ENCODE results near the gene NOSIP.
A peak's percentile ranks its signal among the peaks of the same experiment; 100 is the strongest.

The NOSIP gene

DNA sequence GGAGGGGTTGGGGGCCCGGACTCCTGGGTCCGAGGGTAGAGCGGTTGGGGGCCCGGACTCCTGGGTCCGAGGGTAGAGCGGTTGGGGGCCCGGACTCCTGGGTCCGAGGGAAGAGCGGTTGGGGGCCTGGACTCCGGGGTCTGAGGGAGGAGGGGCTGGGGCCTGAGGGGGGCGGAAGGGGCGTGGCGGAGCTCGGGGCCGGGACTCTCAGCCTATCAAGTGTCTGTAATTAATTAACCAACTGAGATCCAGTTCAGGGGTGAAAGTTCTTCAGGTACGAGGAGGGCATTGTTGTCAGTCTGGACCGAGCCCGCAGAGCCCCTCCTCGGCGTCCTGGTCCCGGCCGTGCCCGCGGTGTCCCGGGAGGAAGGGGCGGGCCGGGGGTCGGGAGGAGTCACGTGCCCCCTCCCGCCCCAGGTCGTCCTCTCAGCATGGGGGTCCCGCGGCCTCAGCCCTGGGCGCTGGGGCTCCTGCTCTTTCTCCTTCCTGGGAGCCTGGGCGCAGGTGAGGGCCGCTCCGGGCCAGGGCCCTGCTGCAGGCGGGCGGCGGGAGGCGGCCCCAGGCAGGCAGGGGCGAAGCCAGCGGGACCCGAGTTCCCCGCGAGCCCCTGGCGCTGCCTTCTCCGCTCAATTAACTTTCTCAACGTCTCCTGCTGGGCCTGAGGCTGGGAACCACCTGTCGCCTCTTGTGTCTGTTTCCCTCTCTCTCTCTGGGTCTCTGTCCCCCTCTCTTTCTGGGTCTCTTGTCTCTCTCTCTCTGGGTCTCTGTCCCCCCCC, 67.2 kb downstream of the NOSIP start:
- Histone ChIP-seq H3K4me3 (replicated peaks; ENCODE audit: insufficient read depth, low read length) (peak overlapping the region; percentile 48), H3K27ac (replicated peaks) (peak overlapping the region; percentile 30; the same call in 1 of the 2 replicates), H3K27me3 (ENCODE audit: insufficient read depth, poor library complexity, severe bottlenecking) (no peaks in the 10 kb centered on the region)
- TF ChIP-seq, protein P1, sequence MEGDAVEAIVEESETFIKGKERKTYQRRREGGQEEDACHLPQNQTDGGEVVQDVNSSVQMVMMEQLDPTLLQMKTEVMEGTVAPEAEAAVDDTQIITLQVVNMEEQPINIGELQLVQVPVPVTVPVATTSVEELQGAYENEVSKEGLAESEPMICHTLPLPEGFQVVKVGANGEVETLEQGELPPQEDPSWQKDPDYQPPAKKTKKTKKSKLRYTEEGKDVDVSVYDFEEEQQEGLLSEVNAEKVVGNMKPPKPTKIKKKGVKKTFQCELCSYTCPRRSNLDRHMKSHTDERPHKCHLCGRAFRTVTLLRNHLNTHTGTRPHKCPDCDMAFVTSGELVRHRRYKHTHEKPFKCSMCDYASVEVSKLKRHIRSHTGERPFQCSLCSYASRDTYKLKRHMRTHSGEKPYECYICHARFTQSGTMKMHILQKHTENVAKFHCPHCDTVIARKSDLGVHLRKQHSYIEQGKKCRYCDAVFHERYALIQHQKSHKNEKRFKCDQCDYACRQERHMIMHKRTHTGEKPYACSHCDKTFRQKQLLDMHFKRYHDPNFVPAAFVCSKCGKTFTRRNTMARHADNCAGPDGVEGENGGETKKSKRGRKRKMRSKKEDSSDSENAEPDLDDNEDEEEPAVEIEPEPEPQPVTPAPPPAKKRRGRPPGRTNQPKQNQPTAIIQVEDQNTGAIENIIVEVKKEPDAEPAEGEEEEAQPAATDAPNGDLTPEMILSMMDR (IDR thresholded peaks at IDR 0.05; ENCODE audit: insufficient read depth, low read length), result no peak
- TF ChIP-seq SPI1 (IDR thresholded peaks at IDR 0.05; ENCODE audit: borderline replicate concordance, low read depth) (no peak), GABPA (IDR thresholded peaks at IDR 0.05; ENCODE audit: low read depth) (no peak), POLR2AphosphoS5 (IDR thresholded peaks at IDR 0.05; ENCODE audit: low read depth) (no peak)
- TF ChIP-seq, protein P2, sequence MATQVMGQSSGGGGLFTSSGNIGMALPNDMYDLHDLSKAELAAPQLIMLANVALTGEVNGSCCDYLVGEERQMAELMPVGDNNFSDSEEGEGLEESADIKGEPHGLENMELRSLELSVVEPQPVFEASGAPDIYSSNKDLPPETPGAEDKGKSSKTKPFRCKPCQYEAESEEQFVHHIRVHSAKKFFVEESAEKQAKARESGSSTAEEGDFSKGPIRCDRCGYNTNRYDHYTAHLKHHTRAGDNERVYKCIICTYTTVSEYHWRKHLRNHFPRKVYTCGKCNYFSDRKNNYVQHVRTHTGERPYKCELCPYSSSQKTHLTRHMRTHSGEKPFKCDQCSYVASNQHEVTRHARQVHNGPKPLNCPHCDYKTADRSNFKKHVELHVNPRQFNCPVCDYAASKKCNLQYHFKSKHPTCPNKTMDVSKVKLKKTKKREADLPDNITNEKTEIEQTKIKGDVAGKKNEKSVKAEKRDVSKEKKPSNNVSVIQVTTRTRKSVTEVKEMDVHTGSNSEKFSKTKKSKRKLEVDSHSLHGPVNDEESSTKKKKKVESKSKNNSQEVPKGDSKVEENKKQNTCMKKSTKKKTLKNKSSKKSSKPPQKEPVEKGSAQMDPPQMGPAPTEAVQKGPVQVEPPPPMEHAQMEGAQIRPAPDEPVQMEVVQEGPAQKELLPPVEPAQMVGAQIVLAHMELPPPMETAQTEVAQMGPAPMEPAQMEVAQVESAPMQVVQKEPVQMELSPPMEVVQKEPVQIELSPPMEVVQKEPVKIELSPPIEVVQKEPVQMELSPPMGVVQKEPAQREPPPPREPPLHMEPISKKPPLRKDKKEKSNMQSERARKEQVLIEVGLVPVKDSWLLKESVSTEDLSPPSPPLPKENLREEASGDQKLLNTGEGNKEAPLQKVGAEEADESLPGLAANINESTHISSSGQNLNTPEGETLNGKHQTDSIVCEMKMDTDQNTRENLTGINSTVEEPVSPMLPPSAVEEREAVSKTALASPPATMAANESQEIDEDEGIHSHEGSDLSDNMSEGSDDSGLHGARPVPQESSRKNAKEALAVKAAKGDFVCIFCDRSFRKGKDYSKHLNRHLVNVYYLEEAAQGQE (IDR thresholded peaks at IDR 0.05; ENCODE audit: insufficient replicate concordance, low read depth), result no peak
- DNase-seq (ENCODE audit: low read depth in 1 of 2, low spot score in 1 of 2), result peak in 1 of 2 experiments; percentile 40

DNA sequence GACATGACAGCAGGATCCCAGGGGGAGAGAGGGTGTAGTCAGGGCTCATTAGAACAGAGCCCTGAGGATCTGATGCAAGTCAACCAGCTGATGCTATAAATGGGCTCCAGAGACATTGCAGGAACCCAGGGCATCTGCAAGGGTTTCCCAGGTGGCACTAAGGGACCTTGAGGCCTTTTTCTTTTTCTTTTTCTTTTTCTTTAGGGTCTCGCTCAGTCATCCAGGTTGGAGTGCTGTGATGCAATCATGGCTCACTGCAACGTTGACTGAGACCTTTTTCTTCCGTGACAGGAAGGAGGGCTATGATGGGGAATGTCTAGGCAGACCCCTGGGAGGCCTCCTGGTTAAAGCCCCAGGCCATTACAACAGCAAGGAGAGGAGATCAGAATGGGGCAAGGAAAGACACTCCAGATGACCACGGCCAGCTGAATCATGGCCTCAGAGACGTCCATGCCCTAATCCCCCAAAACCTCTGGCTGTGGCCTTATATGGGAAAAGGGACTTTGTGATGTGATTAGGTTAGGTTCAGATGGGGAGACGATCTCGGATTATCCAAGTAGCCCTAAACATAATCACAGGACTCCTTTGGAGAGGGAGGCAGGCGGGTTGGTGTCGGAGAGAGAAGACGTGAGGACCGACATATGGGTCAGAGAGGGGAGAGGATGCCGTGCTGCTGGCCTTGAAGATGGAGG, 72.4 kb downstream of the NOSIP start:
- TF ChIP-seq SPI1 (IDR thresholded peaks at IDR 0.05; ENCODE audit: borderline replicate concordance, low read depth), result no peak
- no peak for TF ChIP-seq GABPA (IDR thresholded peaks at IDR 0.05; ENCODE audit: low read depth)
- TF ChIP-seq, protein P2 (IDR thresholded peaks at IDR 0.05; ENCODE audit: insufficient replicate concordance, low read depth), result no peak
- TF ChIP-seq POLR2AphosphoS5 (IDR thresholded peaks at IDR 0.05; ENCODE audit: low read depth), result no peak
- TF ChIP-seq, protein P1 (IDR thresholded peaks at IDR 0.05; ENCODE audit: insufficient read depth, low read length), result no peak
- no peak overlapping the region for H3K4me3 ChIP-seq (replicated peaks; ENCODE audit: insufficient read depth, low read length)

DNA sequence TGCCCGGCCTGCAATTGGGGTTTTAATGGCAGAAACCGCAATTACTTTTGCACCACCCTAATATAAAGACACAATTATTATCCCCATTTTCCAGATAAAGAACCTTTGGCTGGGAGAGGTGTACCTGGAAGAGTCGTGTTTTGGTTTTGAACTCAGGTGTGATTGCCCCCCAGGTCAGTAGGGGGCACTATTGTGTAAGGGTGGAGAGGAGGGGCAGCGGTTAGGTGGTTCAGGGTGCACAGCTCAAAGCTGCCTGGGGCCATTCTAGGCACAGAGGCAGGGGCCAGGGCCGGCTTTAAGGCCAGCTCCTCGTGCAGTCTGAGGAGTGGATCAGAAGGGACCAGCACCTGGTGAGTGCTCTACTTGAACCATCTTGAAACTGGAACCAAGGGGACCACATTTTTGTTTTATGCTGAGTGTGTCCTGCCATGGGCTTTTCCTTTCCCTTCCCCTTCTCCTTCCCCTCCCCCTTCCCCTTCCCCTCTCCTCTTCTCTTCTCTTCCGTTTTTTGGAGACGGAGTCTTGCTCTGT, 73.7 kb downstream of the NOSIP start:
- DNase-seq (ENCODE audit: low read depth in 1 of 2, low spot score in 1 of 2), result peak; percentile 72 to 85
- no peak overlapping the region for H3K4me3 ChIP-seq (replicated peaks; ENCODE audit: insufficient read depth, low read length)

More for the DNA sequence above, 72.4 kb downstream of the NOSIP start:
- no peak for DNase-seq (ENCODE audit: low read depth in 1 of 2, low spot score in 1 of 2)
- Histone ChIP-seq H3K27ac (replicated peaks) (no peak overlapping the region), H3K27me3 (ENCODE audit: insufficient read depth, poor library complexity, severe bottlenecking) (no peaks in the 10 kb centered on the region)

More for the DNA sequence above, 73.7 kb downstream of the NOSIP start:
- Histone ChIP-seq H3K27ac (replicated peaks) (no peak overlapping the region), H3K27me3 (ENCODE audit: insufficient read depth, poor library complexity, severe bottlenecking) (no peaks in the 10 kb centered on the region)
- TF ChIP-seq GABPA (IDR thresholded peaks at IDR 0.05; ENCODE audit: low read depth) (no peak), SPI1 (IDR thresholded peaks at IDR 0.05; ENCODE audit: borderline replicate concordance, low read depth) (peak; percentile 56; the same call in 1 of the 2 replicates), POLR2AphosphoS5 (IDR thresholded peaks at IDR 0.05; ENCODE audit: low read depth) (no peak)
- TF ChIP-seq, protein P1 (IDR thresholded peaks at IDR 0.05; ENCODE audit: insufficient read depth, low read length), result peak; percentile 84
- TF ChIP-seq, protein P2 (IDR thresholded peaks at IDR 0.05; ENCODE audit: insufficient replicate concordance, low read depth), result no peak
